DMS 273 (cell line): Measurements from ENCODE around the gene DISC1.

Source experiments
- DNase-seq: peaks from one replicate; lab custom pipeline; 2025; ENCODE audit not compliant: unreplicated experiment; lab: John Stamatoyannopoulos, UW

The DISC1 gene

DNA sequence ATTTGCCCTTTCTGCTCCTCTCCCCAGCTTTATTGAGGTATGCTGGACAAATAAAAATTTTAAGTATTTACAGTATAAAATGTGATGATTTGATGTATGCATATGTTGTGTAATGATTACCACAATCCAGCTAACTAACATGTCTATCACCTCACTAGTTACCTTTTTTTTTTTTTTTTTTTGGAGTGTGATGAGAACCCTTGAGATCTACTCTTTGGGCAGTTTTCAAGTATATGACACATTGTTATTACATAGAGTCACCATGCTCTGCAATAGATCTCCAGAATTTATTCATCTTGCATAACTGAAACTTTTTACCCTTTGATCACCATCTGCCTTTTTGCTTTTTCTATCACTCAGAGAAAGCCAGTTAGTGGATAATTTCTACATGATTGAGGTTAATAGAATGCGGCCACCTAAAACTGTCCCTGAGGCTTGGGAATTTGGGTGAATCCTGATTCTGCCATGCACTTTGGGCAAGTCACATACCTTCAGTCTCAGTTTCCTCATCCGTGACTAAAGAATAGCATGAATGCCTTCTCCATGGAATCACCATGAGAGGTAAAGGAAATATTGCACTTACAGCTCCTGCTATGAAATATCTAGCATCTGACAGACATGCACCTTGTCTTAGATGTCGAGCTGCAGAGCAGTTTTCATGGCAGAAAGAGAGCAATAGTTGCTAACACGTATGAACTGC lies 295.2 kb downstream of the DISC1 start:
- DNase-seq = no peak

DNA sequence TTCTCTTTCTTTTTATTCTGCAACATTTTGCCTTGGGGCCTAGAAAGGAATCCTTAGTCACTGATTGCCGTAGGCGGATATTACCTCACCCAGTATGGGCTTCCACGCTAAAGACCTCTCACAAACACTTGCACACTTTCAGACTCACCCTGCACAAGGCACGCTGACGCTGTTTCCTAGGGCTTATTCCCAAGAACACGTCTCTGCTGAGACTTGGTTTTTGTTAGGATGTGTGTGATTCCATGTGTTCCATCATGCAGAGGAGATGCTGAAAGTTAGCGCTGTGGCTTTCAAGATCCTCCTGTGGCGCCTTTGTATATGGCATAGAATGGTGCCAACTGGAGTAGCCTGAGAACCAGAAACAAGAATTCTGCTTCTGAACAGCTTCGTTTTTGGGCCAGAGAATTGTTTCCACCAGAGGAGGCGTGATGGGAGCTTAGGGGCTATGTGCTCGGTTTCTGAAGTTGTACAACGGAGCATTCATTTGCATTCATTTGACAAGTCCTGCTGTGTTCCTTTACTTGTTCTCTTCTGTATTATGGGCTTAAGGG lies 297.0 kb downstream of the DISC1 start:
- no peak for DNase-seq

DNA sequence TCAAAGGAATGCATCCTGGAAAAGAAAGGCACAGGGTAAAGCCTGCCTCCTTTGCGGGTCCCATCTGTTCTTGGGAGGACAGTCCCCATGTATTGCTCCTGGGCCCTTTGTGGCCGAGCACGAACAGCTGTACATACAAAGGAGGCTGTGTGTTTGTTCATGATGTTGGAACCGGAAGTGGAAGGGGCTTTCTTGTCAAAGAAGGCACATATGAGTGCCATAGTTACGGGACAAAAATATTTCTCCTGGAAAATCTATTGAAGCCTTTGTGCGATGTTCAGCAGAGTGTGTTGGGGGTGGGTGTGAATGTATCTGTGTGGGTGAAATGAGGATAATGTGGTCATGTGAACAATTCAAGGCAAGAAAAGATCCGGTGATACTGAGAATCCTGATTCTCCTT lies 297.6 kb downstream of the DISC1 start:
- DNase-seq = no peak

DNA sequence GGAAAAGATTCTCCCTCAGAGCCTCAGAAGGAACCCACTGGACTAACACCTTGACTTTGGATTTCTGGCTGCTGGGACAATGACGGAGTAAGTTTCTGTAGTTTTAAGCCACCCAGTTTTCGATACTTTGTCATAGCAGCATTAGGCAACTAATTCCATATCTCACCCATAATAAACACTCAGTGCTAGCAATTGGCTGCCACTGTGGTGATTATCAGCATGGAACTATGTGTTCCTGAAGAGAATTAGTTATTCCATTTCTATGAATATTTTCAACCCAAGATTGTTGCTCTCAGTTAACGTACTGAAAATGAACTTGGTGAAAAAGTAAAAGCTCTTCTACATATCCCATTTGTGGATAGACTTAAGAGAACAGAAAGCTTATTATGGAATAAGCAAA lies 299.3 kb downstream of the DISC1 start:
- no peak for DNase-seq

DNA sequence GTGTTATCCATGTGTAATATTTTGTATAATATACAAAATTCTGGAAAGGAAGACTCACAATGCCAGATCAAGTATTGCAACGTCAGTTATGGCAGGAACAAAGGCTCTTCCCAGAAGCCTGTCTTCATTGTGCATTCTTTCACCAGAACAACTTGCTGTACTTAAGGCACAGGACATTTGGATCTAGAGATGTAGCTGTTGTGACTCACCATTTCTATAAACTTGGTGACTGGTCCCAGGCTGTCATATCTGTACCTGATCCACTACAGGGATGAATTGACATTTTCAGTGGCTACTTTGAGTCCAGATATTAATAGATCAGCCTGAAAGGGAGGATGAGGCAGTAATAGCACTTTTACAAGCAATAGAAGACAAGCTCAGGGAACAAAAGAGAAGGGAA lies 299.8 kb downstream of the DISC1 start:
- DNase-seq = no peak

DNA sequence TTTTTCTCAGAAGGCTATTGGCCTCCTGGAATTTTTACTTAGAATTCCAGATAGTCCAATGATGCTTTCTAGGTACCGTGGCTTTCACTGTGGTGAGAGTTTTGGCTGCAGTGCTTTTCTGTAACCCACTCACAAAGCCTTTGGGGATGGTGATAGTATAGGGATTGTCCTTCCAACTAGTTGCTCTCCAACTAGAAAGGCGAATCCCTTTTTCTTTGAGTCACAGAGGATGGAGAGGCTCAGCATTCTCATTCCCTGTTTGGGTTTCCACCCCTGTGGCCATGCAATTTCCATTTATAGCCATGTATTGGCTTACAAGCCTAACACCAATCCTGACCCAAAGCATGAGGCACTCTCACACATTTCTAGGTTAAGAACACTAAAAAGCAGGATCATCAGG lies 300.3 kb downstream of the DISC1 start:
- DNase-seq = no peak

DNA sequence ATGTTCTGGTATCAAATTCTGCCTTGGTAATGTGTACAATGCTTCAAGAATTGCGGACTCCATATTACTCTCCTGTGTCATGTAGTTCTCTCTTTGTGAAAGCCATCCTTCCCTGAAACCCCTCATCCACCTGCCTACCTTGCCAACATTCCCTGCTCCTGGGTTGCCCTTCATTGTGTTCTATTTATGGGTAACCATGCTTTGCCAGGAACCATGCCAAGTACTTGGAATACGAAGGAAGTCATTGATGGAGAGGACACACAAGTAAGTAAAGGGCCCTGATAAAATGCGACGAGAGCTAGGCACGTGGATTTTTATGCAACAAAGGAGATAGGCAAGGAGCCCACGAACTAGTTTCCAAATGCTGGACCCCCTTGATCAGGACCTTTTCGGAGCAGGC lies 300.8 kb downstream of the DISC1 start:
- DNase-seq = no peak

DNA sequence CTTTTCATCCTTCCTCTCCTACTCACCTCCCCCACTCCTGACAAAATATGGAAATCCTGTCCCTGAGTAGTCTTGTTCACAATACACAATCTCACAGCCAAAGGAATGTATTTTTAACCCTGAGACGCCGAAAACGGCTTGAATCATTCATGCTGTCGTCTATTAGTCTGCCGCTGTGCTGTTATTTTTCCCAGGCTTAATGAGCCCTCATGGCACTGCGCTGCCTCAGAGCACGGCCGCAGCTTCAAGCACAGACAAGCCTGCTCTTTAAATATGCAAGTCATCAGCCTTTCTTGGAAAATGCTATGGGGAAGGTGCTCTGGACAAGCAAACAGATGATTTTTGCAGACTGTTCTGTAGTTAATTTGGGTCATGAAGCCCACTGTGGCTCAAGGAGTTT lies 302.7 kb downstream of the DISC1 start:
- peak; percentile 84 for DNase-seq

DNA sequence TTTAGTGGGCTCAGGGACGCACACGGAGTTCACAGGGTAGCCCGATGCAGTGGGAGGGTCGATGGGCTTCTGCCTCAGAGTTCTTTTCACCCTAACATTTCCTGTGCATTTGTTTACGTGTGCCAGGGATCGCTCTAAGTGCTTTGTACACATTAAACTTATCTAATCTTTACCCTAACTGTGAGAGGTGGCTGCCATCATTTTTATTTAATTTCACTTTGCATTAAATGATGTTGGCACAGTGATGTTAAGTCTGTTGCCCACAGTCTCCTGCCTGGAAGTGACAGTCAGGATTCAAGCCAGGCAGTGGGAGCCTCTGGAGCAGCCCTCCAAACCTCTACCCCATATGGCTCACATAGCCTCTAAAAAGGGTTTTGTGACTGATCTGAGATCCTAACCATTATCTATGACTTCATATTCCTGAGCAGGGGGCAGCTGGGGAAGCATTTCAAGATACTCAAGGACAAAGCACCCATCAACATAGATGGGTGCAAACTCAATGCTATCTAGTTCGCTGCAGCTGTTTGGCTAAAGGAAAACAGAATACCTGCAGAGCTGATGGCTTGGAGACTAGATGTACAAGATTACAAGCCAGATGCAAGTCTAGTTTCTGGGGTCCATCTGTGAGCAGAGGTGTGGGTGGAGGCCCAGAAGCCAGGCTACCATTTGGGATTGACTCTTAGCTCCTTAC lies 303.8 kb downstream of the DISC1 start:
- DNase-seq = peak; percentile 48

DNA sequence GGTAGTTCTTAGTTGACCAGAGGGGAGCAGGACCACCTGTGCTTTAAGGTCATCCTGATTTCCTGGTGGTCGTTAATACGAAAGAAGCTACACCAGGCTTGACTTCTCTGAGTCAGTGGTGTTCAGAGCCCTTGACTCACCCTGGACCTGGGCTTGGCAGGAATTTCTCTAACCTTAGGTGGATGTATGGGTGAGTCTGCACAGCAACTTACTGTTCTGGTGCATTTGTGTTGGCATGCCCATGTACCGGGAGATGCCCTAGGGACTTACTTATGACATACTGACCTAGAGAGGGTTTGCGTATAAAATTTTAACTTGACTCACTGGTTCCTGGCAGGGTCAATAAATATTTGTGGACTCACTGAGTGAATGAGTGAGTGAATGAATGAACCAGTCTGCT lies 304.6 kb downstream of the DISC1 start:
- DNase-seq = no peak

DNA sequence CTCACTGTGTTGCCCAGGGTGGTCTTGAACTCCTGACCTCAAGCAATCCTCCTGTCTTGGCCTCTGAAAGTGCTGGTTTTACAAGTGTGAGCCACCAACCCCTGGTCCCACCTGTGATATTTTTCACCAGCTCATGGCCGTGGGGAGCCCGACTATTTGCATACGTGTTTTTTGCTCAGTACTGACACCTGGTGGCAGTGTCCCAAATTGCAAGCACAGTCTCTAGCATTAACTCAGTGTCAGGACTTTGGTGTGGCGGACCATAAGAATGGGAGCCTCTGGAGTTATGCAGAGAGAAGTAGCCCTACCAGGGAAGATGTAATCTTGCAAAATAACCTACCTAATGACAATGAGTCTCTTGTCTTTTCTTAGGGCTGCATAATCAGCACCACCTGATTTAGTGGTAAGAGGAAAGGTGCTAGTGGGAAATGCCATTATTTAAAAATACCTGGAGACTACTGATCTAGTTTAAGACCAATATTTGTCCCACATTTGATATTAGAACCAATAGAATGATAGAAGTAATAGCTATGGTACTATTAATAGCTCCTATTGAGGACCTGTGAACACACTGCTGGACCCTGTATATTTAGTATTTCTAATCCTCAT lies 305.4 kb downstream of the DISC1 start:
- DNase-seq = peak; percentile 71

DNA sequence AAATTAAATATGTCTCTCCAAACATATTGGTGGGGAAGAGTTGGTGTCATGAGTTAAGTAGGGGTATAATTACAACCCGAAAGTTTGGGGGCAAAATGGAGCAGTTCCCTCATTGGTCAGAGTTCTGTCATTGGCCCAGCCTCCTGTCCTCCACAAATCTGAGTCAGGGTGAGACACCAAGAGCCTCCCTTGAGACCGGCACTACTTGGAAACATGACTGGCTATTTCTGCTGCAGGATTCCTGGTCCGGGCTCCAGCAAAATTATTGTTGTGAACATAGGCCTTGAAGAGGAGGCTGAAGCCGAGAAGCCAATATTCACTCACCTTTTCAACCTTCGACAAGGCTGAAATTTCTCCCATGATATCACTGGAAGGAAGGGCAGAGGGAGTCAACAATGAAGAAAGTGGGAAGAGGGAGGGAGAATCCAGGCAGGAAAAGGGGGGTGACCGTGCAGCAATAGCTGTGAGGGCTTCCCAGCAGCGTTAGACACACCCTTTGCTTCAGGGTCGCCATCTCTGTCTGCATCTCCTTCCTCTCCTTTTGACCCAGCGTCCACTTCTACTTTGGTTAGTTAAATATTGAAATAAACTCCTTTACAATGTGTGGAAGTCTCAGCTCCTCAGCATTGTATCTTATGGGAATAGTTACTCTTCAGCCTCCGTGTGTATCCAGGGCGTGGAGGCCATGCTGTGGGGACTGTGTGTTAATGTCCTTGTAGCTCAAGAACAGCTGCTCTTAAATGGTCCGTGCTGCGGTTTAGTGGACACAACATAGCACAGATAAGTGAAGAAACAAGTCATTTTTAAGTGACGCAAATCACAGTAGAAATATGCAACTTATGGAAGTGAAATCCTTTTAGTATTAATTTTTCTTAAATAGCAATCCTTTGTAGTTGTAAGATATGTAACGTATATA lies 307.4 kb downstream of the DISC1 start:
- DNase-seq = no peak

DNA sequence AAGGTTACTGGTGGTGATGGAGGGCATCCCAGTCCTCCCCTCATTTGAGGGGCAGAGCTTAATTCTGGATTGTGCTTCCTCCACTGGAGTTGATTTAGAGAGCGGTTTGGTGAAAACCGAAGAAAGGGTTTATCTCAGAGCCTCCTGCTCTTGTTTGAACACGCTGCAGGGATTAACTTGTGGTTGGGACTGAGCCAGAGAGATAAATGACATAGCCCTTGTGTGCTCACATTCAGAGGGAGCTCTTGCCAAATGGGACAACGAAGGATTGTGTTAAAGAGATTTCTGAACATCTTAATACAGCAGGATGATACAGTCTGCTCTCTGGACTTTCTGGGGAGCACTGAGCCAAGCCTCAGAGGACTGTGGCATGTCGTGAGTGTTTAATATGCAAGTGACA lies 308.2 kb downstream of the DISC1 start:
- peak; percentile 83 for DNase-seq

DNA sequence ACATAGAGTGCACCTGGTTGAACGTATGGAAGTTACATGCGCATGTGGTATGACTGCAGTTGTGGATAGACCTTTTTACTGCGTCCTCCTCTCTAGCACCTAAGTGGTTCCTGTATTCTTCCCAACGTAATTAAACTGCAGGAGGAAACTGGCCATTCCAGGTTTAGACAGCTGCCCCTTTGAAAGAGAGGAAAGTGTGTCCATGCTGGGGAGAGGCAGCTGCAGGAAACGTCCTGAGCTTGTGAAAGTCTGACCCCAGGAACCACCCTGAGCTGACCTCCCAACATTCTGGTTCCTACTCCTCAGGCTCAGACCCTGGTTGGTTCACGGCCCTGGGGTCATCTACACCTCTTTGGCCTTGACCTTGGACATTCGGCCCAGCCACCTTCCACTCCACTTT lies 309.3 kb downstream of the DISC1 start:
- no peak for DNase-seq

DNA sequence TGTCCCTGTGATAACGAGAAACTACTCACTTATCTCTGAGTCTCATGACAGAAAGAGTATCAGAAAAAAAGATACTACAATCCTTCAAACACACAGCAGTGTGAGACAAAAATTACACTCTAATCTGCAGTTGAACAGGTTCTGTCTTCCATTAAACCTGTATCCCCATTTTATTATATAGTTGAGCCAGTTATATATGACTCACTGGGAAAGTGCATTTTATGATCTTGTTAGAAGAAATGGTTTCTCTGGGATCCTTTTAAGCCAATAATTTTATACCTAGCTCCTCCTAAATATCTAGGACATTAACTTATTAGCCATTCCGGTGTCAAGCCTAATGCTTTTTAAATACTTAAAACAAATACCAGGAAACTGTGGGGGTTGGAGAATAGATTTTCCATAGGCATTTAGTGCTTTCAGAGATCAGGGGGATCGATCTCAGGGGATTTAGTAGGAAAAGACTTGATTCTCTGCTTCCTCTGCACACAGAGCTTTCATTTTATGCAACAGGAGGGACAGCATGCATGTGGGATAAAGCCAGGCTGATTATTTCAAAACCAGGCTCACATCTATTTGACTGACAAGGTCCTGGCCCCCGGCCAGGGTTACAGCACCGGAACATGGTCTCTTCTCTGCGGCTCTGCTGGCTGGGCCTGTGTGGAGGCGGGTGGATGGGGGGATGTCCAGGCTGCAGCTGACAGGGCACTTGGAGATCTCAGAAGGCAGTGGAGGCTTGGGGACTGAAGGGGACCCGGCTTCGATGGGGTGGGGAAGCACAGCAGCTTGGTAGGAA lies 310.6 kb downstream of the DISC1 start:
- peak; percentile 81 for DNase-seq

DNA sequence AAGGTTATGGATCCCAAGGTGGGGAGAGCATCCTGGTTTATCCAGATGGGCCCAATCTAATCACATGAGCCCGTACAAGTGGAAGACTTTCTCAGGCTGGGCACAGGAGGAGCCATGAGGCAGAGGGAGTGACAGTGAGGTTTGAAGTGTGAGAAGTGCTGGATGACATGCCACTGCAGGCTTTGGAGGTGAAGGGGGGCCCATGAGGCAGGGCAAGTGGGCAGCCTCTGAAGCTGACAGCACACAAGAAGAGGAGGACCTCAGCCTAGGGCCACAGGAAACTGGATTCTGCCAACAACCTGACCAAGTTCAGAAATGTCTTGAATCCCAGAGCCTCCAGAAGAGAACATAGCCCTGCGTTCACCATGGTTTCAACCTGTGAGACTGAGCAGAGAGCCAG lies 311.6 kb downstream of the DISC1 start:
- DNase-seq = no peak

DNA sequence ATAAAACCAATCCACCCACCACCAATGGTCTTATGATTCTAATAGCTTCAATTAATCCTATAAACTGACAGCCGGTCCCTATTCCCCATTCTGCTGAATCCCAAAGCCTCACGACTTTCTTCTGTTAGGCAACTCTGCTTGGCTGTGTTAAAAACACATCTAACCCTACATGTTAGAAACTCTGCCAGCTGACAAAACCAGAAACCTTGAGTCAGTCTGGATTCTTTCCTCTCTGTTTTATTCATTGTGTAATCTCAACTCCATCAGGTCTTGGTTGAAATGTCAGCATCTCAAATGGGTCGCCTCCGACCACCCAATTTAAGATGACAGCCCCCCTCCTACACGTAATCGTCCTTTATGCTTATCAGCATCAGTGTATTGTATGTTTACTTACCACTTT lies 312.1 kb downstream of the DISC1 start:
- no peak for DNase-seq

DNA sequence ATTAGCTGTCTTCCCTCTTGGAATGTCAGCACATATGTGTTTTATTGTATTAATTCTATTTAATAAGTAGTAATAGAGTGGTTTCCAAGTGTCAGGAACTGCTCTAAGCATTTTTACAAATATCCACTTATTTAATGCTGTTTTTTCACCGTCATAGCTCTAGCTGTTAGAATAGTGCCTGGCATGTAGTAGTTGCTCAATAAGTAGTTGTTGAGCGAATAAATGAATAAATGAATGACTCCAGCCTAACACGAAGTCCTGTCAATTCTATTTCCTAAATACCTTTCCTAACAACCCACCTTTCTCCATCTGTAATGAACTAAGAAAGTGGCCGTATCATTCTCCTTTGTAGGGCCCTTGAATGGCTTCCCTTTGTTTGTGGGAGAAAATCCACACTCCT lies 312.5 kb downstream of the DISC1 start:
- DNase-seq = no peak

DNA sequence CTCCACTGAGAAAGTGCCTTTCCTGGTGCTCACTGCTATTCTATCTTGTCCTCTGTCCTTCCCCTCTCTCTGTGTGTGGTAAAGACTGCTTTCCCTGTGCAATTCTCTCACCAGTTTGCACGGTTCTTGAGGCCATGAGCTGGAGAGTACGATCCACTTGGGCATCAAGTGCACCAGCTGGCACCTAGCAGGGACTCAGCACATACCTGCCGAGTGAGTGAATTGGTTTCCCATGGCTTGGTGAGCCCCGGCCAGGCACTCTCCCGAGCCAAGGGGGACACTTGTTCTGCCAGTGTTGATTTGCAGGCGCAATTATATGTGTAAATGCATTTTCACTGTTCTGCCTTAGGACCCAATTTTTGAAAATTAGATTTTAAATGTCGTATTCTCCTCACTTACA lies 313.5 kb downstream of the DISC1 start:
- peak; percentile 20 for DNase-seq

DNA sequence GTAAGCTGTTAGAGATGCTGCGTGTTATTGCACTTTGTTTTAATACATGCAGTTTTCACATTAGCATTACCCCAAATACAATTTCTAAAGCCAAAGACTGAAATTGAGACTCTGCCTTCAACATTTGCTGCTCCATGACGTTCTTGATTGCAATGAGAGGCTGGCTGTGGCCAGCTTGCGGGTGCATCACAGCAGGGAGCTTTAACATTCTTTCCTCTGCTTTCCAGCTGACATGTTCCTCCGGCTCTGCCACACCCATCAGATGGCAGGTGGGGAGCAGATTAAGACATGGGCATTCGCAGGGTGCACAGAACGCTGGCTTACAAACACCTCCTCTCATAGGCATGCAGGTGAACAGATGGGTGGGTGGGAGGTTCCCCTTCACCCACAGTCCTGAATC lies 314.1 kb downstream of the DISC1 start:
- peak; percentile 68 for DNase-seq
